PC-3 (cell line): ENCODE measurements around the gene SNX15. TPM values are rescaled to one million over a fixed set of nuclear protein-coding genes. Genes with fewer than 3 reads are reported as not detected.
A peak's percentile ranks its signal among the peaks of the same experiment; 100 is the strongest.

Source experiments
- ATAC-seq: fragments of 200-7000 bp; cut with Tn5 transposase; 2 replicates; pipeline ENCODE4 v1.9.1; 2020; ENCODE audit warnings: mild to moderate bottlenecking, moderate library complexity
- BruUV-seq: library from RNA; stranded (reverse); fragments of 400-500 nt; replicated peaks from 2 replicates; lab custom pipeline; 2021; lab: Mats Ljungman, UMichigan
- CTCF ChIA-PET: fragments of 300-600 bp; sonication (Branson Sonifier 250); formaldehyde crosslinking; loops from one replicate; lab custom pipeline; 2022; ENCODE audit warnings: antibody characterized with exemption; lab: Charles Lee
- POLR2A ChIA-PET: fragments of 300-600 bp; sonication (Branson Sonifier 250); formaldehyde crosslinking; loops from one replicate; lab custom pipeline; 2022; ENCODE audit warnings: antibody characterized with exemption; ENCODE audit not compliant: unreplicated experiment; lab: Charles Lee
- DNase-seq: peaks from one replicate; pipeline ENCODE4 v3.0.0-alpha.2; 2015
- H2AFZ ChIP-seq: fragments of 300-600 bp; sonication (generic); 2 replicates; pipeline ENCODE4 v1.6.0; 2016; ENCODE audit warnings: antibody characterized with exemption, low read length
- H3F3A ChIP-seq: fragments of 300-600 bp; sonication (generic); one replicate; pipeline ENCODE4 v1.6.0; 2017; ENCODE audit warnings: antibody characterized with exemption, low read length, control low read depth, mild to moderate bottlenecking; ENCODE audit not compliant: unreplicated experiment
- H3K27ac ChIP-seq: fragments of 300-600 bp; sonication (generic); 2 replicates; pipeline ENCODE4 v1.5.1; 2016; ENCODE audit warnings: mild to moderate bottlenecking, low read length
- H3K27me3 ChIP-seq: fragments of 300-600 bp; sonication (generic); 2 replicates; pipeline ENCODE4 v1.6.1; 2016; ENCODE audit warnings: low read length, mixed read lengths
- H3K36me3 ChIP-seq: fragments of 300-600 bp; sonication (generic); 2 replicates; pipeline ENCODE4 v1.6.1; 2016; ENCODE audit warnings: low read depth, mixed run types, low read length, mixed read lengths
- H3K4me1 ChIP-seq: fragments of 300-600 bp; sonication (generic); 2 replicates; pipeline ENCODE4 v1.5.1; 2016; ENCODE audit warnings: low read length; ENCODE audit not compliant: insufficient read depth
- H3K4me2 ChIP-seq: fragments of 300-600 bp; sonication (generic); 2 replicates; pipeline ENCODE4 v1.6.0; 2016; ENCODE audit warnings: low read length
- H3K4me3 ChIP-seq: fragments of 300-600 bp; sonication (generic); 2 replicates; pipeline ENCODE4 v1.5.1; 2016; ENCODE audit warnings: mild to moderate bottlenecking, low read length, mixed read lengths
- H3K79me2 ChIP-seq: fragments of 300-600 bp; sonication (generic); 2 replicates; pipeline ENCODE4 v1.6.1; 2017; ENCODE audit warnings: low read length, mixed read lengths
- H3K9ac ChIP-seq: fragments of 300-600 bp; sonication (generic); 2 replicates; pipeline ENCODE4 v1.6.0; 2016; ENCODE audit warnings: mild to moderate bottlenecking, low read length
- H3K9me2 ChIP-seq: fragments of 300-600 bp; sonication (generic); replicated peaks from 2 replicates; pipeline ENCODE4 v1.6.1; 2016; ENCODE audit warnings: mixed run types, low read length, mixed read lengths
- H3K9me3 ChIP-seq: fragments of 300-600 bp; sonication (generic); 2 replicates; pipeline ENCODE4 v1.6.1; 2016; ENCODE audit warnings: low read length, mixed read lengths
- H4K20me1 ChIP-seq: fragments of 300-600 bp; sonication (generic); 2 replicates; pipeline ENCODE4 v1.6.1; 2016; ENCODE audit warnings: low read length, mixed read lengths
- CTCF ChIP-seq: fragments of 300-600 bp; sonication (generic); conservative IDR thresholded peaks from 2 replicates; pipeline ENCODE4 v1.5.1; 2017; ENCODE audit warnings: antibody characterized with exemption, low read depth, mild to moderate bottlenecking, low read length
- EZH2 ChIP-seq: fragments of 300-600 bp; sonication (generic); IDR thresholded peaks from one replicate; pipeline ENCODE4 v1.6.1; 2017; ENCODE audit warnings: antibody characterized with exemption, mild to moderate bottlenecking, low read length; ENCODE audit not compliant: unreplicated experiment
- EZH2phosphoT487 ChIP-seq: fragments of 300-600 bp; sonication (generic); IDR thresholded peaks from 2 replicates; pipeline ENCODE4 v1.6.1; 2018; ENCODE audit warnings: mild to moderate bottlenecking, antibody characterized with exemption, low read length, borderline replicate concordance
- intact Hi-C: fragments of 100-400 bp; cut with micrococcal nuclease; formaldehyde crosslinking; loops from 2 replicates; pipeline ENCODE4 v1.9.0; 2023
- total RNA-seq: library from RNA; depleted of rRNA; stranded (reverse); fragments of >200 nt; gene quantifications from 2 replicates; pipeline ENCODE4 v1.2.3, GENCODE V29; 2014

SNX15 gene
- total RNA-seq, 1 experiment from 2014 or later, result 40.4 TPM

GRCh38 chr11:65026810-65027209, 429 bp upstream of the SNX15 start:
- peaks cover 10% of the 10 kb centered on the region for H3K4me1 ChIP-seq
- BruUV-seq, result TSS peak; percentile 62
- ChIA-PET POLR2A (interaction anchor here (0.6 kb wide), 1 partner anchor 103 kb away, joined by 4 read pairs; no protein-coding TSS in a partner anchor), CTCF (no interaction called here)
- no peaks in the 10 kb centered on the region for H3K27me3 ChIP-seq
- H3K27ac ChIP-seq, result 0 out of 2 replicates have a peak overlapping the region, but pooled peaks have one; percentile 66
- H3K79me2 ChIP-seq, result no peaks in the 10 kb centered on the region
- peak overlapping the region; percentile 52; the same call in 1 of the 2 replicates for H3K9ac ChIP-seq
- ATAC-seq, result peak; percentile 21
- H3F3A ChIP-seq, result no peaks in the 10 kb centered on the region
- H3K4me3 ChIP-seq, result peak overlapping the region; percentile 67
- DNase-seq, result no peak
- H3K9me2 ChIP-seq, result no peaks in the 10 kb centered on the region
- no peaks in the 10 kb centered on the region for H4K20me1 ChIP-seq
- no peaks in the 10 kb centered on the region for H3K9me3 ChIP-seq
- H2AFZ ChIP-seq, result peak overlapping the region; percentile 74
- peak overlapping the region; percentile 89 for H3K4me2 ChIP-seq
- H3K36me3 ChIP-seq, result no peaks in the 10 kb centered on the region
- TF ChIP-seq CTCF, result no peak
- intact Hi-C loops, result loop anchor here (1.0 kb wide), 4 partner anchors 13 to 110 kb away; partner anchors contain the start of genes ATG2A and PPP2R5B

GRCh38 chr11:65032216-65032615, 5.0 kb downstream of the SNX15 start:
- Histone ChIP-seq H3K27ac (no peak overlapping the region), H3K9ac (no peak overlapping the region), H3K36me3 (no peaks in the 10 kb centered on the region; the same call in 1 of the 2 replicates), H3K4me2 (no peak overlapping the region), H3K79me2 (no peaks in the 10 kb centered on the region), H3K4me1 (peaks cover 10% of the 10 kb centered on the region), H3F3A (no peaks in the 10 kb centered on the region), H2AFZ (no peak overlapping the region), H3K9me2 (no peaks in the 10 kb centered on the region), H3K27me3 (no peaks in the 10 kb centered on the region), H4K20me1 (no peaks in the 10 kb centered on the region), H3K9me3 (no peaks in the 10 kb centered on the region), H3K4me3 (no peak overlapping the region)
- POLR2A ChIA-PET, result no interaction called here
- ATAC-seq (no peak), DNase-seq (no peak)
- BruUV-seq, result no TSS peak
- CTCF ChIA-PET, result no interaction called here
- TF ChIP-seq CTCF (no peak), EZH2 (no peak), EZH2phosphoT487 (no peak)
- intact Hi-C loops, result no loop called here

DNA sequence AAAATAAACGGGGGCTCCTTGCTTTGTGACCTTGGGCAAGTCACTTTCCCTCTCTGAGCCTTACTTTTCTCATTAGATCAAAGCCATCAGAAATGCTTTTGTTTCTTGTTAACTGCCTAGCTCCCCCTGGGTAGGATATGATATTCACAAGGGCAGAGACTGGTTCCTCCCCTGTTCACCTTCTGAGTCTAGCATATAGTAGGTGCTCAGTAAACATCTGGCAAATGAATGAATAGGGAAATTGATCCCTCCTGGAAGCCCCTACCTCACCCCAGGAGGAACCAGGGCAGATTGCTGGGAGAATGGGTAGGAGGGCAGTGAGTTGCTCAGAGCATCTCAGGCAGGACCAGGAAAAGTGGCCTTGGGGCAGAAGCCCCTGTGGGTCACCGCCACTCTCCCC, 7.2 kb downstream of the SNX15 start:
- Histone ChIP-seq H3K27ac (no peak overlapping the region), H4K20me1 (no peaks in the 10 kb centered on the region), H3K9me2 (no peaks in the 10 kb centered on the region), H2AFZ (no peak overlapping the region), H3K36me3 (no peaks in the 10 kb centered on the region; the same call in 1 of the 2 replicates), H3K9ac (no peak overlapping the region), H3K9me3 (no peaks in the 10 kb centered on the region), H3K79me2 (no peaks in the 10 kb centered on the region), H3K27me3 (no peaks in the 10 kb centered on the region), H3K4me3 (no peak overlapping the region), H3K4me1 (no peaks in the 10 kb centered on the region), H3F3A (no peaks in the 10 kb centered on the region), H3K4me2 (no peak overlapping the region)
- ChIA-PET CTCF (no interaction called here), POLR2A (no interaction called here)
- BruUV-seq, result no TSS peak
- TF ChIP-seq CTCF (no peak), EZH2phosphoT487 (no peak), EZH2 (no peak)
- no peak for DNase-seq
- intact Hi-C loops, result no loop called here
- no peak for ATAC-seq
